ENCODE data around the gene PHF14. TPM values are rescaled to one million over a fixed set of nuclear protein-coding genes. Genes with fewer than 3 reads are reported as not detected.
A peak's percentile ranks its signal among the peaks of the same experiment; 100 is the strongest.

PHF14 gene
- total and polyA plus RNA-seq, 2 donors (not counting 3 experiments of a cell fraction or from before 2014, with no cell fraction given), result 8.8 to 43.4 TPM

- DNase-seq (ENCODE audit: low read depth, low spot score), result peak; percentile 13
- no peak overlapping the region for H3K4me2 ChIP-seq (ENCODE audit: insufficient read depth, low read length)
- intact Hi-C loops (cut with micrococcal nuclease), result no loop called here
- BruUV-seq (replicated peaks), result no TSS peak
- no peak for TF ChIP-seq EZH2 (IDR thresholded peaks at IDR 0.05; ENCODE audit: borderline replicate concordance, low read depth, low read length, severe bottlenecking)
- no peak for TF ChIP-seq JUN (IDR thresholded peaks at IDR 0.05; ENCODE audit: borderline replicate concordance, insufficient read depth, insufficient read length, low read depth)
- TF ChIP-seq POLR2AphosphoS5 (IDR thresholded peaks at IDR 0.05; ENCODE audit: insufficient read depth, low read depth, low read length), result no peak
- TF ChIP-seq GATA2 (IDR thresholded peaks at IDR 0.05; ENCODE audit: insufficient read depth, insufficient read length, low read depth, low read length), result no peak
- TF ChIP-seq CTCF (IDR thresholded peaks at IDR 0.05; ENCODE audit: extremely low read depth in 1 of 2, insufficient read depth in 1 of 2, low read depth in 1 of 2, low read length in 2 of 2), result no peak
- TF ChIP-seq MAX (IDR thresholded peaks at IDR 0.05; ENCODE audit: insufficient read depth, insufficient read length), result no peak
- no peak for TF ChIP-seq MYC (IDR thresholded peaks at IDR 0.05; ENCODE audit: low read depth, low read length)
- no peak for TF ChIP-seq FOS (IDR thresholded peaks at IDR 0.05; ENCODE audit: borderline replicate concordance, insufficient read depth, low read length)
- TF ChIP-seq POLR2A (IDR thresholded peaks at IDR 0.05; ENCODE audit: low read depth, low read length), result no peak
- no peaks in the 10 kb centered on the region for H3K79me2 ChIP-seq (ENCODE audit: control insufficient read depth, insufficient read depth, low read length)
- no peak overlapping the region for H3K27ac ChIP-seq (ENCODE audit: insufficient read depth, low read depth, low read length)
- H3K9ac ChIP-seq (replicated peaks; ENCODE audit: extremely low read depth, insufficient read depth, low read length), result no peak overlapping the region
- no peak overlapping the region for H2AFZ ChIP-seq (ENCODE audit: low read depth, low read length)
- dilution Hi-C loops (cut with MboI; ENCODE audit: extremely low pct_ligation_motif_present, low sequenced_read_pairs), result no loop called here
- no peaks in the 10 kb centered on the region for H3K36me3 ChIP-seq (ENCODE audit: control insufficient read depth in 2 of 2, extremely low read depth in 1 of 2, insufficient read depth in 2 of 2, low read length in 2 of 2)
- H3K27me3 ChIP-seq (ENCODE audit: control insufficient read depth in 2 of 2, insufficient read depth in 2 of 2, low read length in 2 of 2), result no peaks in the 10 kb centered on the region
- no peaks in the 10 kb centered on the region for H4K20me1 ChIP-seq (replicated peaks; ENCODE audit: control insufficient read depth, extremely low read depth, insufficient read depth, low read length)
- ChIA-PET CTCF (no interaction called here), POLR2A (no interaction called here)
- no peaks in the 10 kb centered on the region for H3K4me1 ChIP-seq (ENCODE audit: control insufficient read depth, extremely low read depth, insufficient read depth, low read length)
- H3K9me3 ChIP-seq (replicated peaks; ENCODE audit: control insufficient read depth, insufficient read depth, low read length), result no peaks in the 10 kb centered on the region
- H3K9me1 ChIP-seq (replicated peaks; ENCODE audit: control insufficient read depth, extremely low read depth, insufficient read depth, low read length), result no peaks in the 10 kb centered on the region
- no peak overlapping the region for H3K4me3 ChIP-seq (replicated peaks in 1 of 3; ENCODE audit: insufficient read depth in 1 of 3, low read depth in 1 of 3, low read length in 3 of 3)
- no peak for FAIRE-seq
These were observed 204.1 kb downstream of the PHF14 start for GRCh38 chr7:11177793-11178192.
